Measurements from ENCODE around the gene IMMP1L.

IMMP1L gene

DNA sequence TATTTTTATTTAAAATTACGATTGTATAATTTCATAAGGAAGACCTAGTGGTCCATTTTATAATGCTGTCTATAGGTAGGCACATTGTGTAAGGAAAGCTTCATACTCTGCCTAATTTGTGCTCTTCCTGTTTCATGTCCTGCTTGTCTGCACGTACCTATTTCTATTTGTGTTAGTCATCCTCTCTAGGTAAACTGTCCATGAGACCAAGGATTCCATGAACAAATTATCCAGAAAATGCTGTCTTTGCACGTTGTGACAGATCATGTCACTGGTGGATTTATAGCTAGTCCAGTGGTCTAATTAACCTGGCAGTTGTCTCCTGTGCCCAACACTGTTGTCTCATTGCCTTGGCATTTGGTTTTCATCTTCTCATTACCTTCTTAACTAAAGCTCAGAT lies 95.1 kb downstream of the IMMP1L start:
- no peak for DNase-seq
- in situ Hi-C loops (cut with HindIII; ENCODE audit: low pct_ligation_motif_present, low sequenced_read_pairs), result no loop called here
- H3K36me3 ChIP-seq (replicated peaks), result no peaks in the 10 kb centered on the region
- TF ChIP-seq, protein P1, sequence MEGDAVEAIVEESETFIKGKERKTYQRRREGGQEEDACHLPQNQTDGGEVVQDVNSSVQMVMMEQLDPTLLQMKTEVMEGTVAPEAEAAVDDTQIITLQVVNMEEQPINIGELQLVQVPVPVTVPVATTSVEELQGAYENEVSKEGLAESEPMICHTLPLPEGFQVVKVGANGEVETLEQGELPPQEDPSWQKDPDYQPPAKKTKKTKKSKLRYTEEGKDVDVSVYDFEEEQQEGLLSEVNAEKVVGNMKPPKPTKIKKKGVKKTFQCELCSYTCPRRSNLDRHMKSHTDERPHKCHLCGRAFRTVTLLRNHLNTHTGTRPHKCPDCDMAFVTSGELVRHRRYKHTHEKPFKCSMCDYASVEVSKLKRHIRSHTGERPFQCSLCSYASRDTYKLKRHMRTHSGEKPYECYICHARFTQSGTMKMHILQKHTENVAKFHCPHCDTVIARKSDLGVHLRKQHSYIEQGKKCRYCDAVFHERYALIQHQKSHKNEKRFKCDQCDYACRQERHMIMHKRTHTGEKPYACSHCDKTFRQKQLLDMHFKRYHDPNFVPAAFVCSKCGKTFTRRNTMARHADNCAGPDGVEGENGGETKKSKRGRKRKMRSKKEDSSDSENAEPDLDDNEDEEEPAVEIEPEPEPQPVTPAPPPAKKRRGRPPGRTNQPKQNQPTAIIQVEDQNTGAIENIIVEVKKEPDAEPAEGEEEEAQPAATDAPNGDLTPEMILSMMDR (IDR thresholded peaks at IDR 0.05; ENCODE audit: low read depth, low read length, missing control alignments), result no peak
- no peaks in the 10 kb centered on the region for H3K27me3 ChIP-seq (replicated peaks)
- no peak overlapping the region for H3K27ac ChIP-seq
- no peak overlapping the region for H3K4me3 ChIP-seq (ENCODE audit: low read depth, low read length)

DNA sequence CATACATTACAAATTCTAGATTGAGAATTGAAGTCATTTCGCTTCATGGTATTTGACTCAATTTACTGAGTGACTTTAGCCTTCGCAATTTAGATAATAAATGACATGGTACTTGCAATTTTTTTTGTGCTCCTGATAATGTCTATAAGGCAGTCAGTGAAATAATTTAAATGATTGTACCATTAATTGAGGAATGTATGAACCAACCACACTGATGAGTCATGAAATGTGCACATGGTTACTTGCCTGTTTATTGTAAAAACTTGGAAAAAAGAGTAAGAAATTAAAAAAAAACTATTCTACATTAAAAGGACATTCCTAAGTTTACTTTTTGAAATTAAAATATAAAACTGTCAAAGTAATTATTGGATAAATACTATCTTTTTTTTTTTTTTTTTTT lies 96.5 kb downstream of the IMMP1L start:
- no peak overlapping the region for H3K4me3 ChIP-seq (ENCODE audit: low read depth, low read length)
- TF ChIP-seq, protein P1 (IDR thresholded peaks at IDR 0.05; ENCODE audit: low read depth, low read length, missing control alignments), result no peak
- H3K27ac ChIP-seq, result no peak overlapping the region
- H3K36me3 ChIP-seq (replicated peaks), result no peaks in the 10 kb centered on the region
- H3K27me3 ChIP-seq (replicated peaks), result no peaks in the 10 kb centered on the region
- DNase-seq, result peak; percentile 15
- in situ Hi-C loops (cut with HindIII; ENCODE audit: low pct_ligation_motif_present, low sequenced_read_pairs), result no loop called here

DNA sequence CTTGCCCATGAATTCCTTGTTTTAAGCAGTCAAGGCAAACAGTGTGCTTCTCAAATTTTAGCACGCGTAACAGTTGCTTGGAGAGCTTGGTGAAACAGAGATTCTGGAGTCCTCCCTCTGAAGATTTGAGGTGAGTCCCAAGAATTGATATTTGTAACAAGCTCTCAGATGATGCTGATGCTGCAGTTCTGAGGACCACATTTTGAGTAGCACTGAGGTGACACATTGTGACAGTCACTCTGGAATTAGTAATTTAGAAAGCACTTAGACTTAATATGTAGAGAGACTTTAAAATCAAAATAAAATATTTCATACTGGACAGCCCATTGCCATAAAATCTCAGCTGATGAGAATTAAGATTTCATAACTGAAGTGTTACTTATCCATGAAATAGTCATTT lies 101.2 kb downstream of the IMMP1L start:
- no peak for DNase-seq
- in situ Hi-C loops (cut with HindIII; ENCODE audit: low pct_ligation_motif_present, low sequenced_read_pairs), result no loop called here
- TF ChIP-seq, protein P1 (IDR thresholded peaks at IDR 0.05; ENCODE audit: low read depth, low read length, missing control alignments), result no peak
- H3K36me3 ChIP-seq (replicated peaks), result no peaks in the 10 kb centered on the region
- H3K4me3 ChIP-seq (ENCODE audit: low read depth, low read length), result no peak overlapping the region
- H3K27me3 ChIP-seq (replicated peaks), result no peaks in the 10 kb centered on the region
- H3K27ac ChIP-seq, result no peak overlapping the region

DNA sequence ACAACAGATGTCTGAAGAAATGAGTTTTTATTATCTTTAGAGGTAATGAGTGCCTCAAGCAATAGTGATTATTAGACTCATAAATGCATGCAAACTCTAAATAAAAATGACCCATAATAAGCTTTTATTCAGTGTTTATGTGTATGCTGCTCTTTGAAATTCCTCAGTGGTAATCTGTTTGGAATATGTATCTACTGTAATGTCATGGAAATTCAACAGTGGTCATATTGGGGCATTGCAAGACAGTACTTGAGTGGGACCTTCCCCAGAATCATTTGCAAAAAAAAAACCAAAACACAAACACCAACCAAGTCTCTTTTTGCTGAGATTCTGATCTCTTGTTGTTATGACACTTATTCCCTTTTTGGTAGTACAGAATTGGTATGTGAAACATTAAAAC lies 104.8 kb downstream of the IMMP1L start:
- no peaks in the 10 kb centered on the region for H3K36me3 ChIP-seq (replicated peaks)
- TF ChIP-seq, protein P1 (IDR thresholded peaks at IDR 0.05; ENCODE audit: low read depth, low read length, missing control alignments), result no peak
- DNase-seq, result no peak
- H3K27ac ChIP-seq, result no peak overlapping the region
- in situ Hi-C loops (cut with HindIII; ENCODE audit: low pct_ligation_motif_present, low sequenced_read_pairs), result no loop called here
- no peak overlapping the region for H3K4me3 ChIP-seq (ENCODE audit: low read depth, low read length)
- no peaks in the 10 kb centered on the region for H3K27me3 ChIP-seq (replicated peaks)

DNA sequence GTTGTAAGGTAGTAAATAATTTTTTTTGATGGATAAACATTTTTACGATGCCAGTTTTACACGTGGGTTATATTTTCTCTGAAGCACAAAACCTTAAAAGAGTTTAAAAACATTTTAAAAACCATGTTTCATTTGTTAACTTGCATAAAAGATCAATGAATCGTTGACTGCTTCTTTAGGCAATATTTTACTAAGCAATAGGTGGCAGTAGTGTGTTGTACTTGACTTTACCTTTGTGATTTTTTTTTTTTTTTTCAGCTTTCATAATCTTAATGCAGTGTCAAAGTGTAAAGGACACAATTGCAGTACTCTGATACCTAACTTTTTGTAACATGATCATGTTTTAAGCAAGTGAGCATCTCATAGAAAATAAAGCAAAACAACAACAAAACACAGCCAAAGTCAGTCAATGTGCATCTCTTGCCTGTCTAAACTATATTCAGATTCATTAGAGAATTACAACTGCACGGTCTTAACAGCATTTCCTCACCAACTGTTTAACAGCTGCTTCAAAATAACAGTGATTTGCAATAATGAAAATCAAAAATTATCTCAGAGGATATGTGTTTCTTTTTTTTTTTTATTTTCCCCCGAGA lies 112.1 kb downstream of the IMMP1L start:
- no peaks in the 10 kb centered on the region for H3K27me3 ChIP-seq (replicated peaks)
- no peak overlapping the region for H3K27ac ChIP-seq
- no peaks in the 10 kb centered on the region for H3K36me3 ChIP-seq (replicated peaks)
- no peak for DNase-seq
- TF ChIP-seq, protein P1 (IDR thresholded peaks at IDR 0.05; ENCODE audit: low read depth, low read length, missing control alignments), result peak; percentile 39
- no peak overlapping the region for H3K4me3 ChIP-seq (ENCODE audit: low read depth, low read length)
- in situ Hi-C loops (cut with HindIII; ENCODE audit: low pct_ligation_motif_present, low sequenced_read_pairs), result no loop called here

DNA sequence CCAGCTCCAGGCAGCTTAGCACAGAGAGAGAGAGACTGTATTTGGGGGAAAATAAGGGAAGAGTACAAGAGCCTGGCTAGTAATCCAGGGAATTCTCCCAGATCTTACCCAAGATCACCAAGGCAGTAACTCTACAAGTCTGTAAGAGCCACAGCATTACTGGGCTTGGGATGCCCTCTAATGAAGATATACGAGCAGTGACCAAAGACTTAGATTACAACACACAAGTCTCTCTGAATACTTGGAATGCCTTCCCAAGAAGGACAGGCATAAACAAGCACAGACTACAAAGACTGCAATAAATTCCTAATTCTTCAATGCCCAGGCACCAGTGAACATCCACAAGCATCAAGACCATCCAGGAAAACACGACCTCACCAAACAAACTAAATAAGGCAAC lies 122.0 kb downstream of the IMMP1L start:
- in situ Hi-C loops (cut with HindIII; ENCODE audit: low pct_ligation_motif_present, low sequenced_read_pairs), result no loop called here
- Histone ChIP-seq H3K27ac (no peak overlapping the region), H3K36me3 (replicated peaks) (no peaks in the 10 kb centered on the region), H3K4me3 (ENCODE audit: low read depth, low read length) (no peak overlapping the region), H3K27me3 (replicated peaks) (no peaks in the 10 kb centered on the region)
- TF ChIP-seq, protein P1 (IDR thresholded peaks at IDR 0.05; ENCODE audit: low read depth, low read length, missing control alignments), result no peak
- no peak for DNase-seq

All from brain microvascular endothelial cell (primary cell).